CD4-positive, alpha-beta memory T cell (primary cell): ENCODE data around the gene GABBR1. TPM values are rescaled to one million over a fixed set of nuclear protein-coding genes. Genes with fewer than 3 reads are reported as not detected.

Experiments used
- CTCF ChIA-PET: fragments of 350-600 bp; sonication (Branson Sonifier 250); formaldehyde crosslinking; loops from one replicate; lab custom pipeline; 2021; ENCODE audit warnings: inconsistent platforms; ENCODE audit not compliant: partially characterized antibody; lab: Charles Lee
- POLR2A ChIA-PET: fragments of 350-600 bp; sonication (Branson Sonifier 250); formaldehyde crosslinking; loops from one replicate; lab custom pipeline; 2021; ENCODE audit not compliant: partially characterized antibody; lab: Charles Lee
- DNase-seq, 5 donors: peaks; one replicate each; pipeline versions ENCODE4 v3.0.0 to v3.0.0-alpha.2; 2020 to 2022; ENCODE audit warnings: mixed read lengths in 1 of 5
- H3K27ac ChIP-seq: one replicate; pipeline ENCODE4 v1.7.0; 2013; ENCODE audit warnings: low read depth, low read length
- H3K27me3 ChIP-seq: 2 replicates; pipeline ENCODE4 v1.7.0; 2013; ENCODE audit warnings: mild to moderate bottlenecking, low read length, moderate library complexity; ENCODE audit not compliant: insufficient read depth
- H3K36me3 ChIP-seq: 2 replicates; pipeline ENCODE4 v1.7.0; 2013; ENCODE audit warnings: mild to moderate bottlenecking, low read length, moderate library complexity; ENCODE audit not compliant: insufficient read depth
- H3K4me1 ChIP-seq: 2 replicates; pipeline ENCODE4 v1.7.0; 2013; ENCODE audit warnings: mild to moderate bottlenecking, low read length, moderate library complexity; ENCODE audit not compliant: insufficient read depth
- H3K4me3 ChIP-seq, 2 donors: one replicate each; pipeline ENCODE4 v1.7.0; 2013; ENCODE audit warnings: low read length in 2 of 2, mild to moderate bottlenecking in 1 of 2
- H3K9me3 ChIP-seq, 2 donors: one replicate each; pipeline ENCODE4 v1.7.0; 2013; ENCODE audit warnings: low read length in 2 of 2, control low read depth in 1 of 2; ENCODE audit not compliant: control insufficient read depth in 1 of 2
- H3K27ac Mint-ChIP-seq, 7 donors: one replicate each; pipeline ENCODE4 v1.8.0; 2020 to 2021; ENCODE audit warnings: mixed read lengths in 7 of 7, mild to moderate bottlenecking in 6 of 7, inconsistent platforms in 3 of 7, moderate library complexity in 3 of 7
- H3K27me3 Mint-ChIP-seq, 2 donors: one replicate each; pipeline ENCODE4 v1.8.0; 2020 to 2021; ENCODE audit warnings: mixed read lengths in 2 of 2
- H3K36me3 Mint-ChIP-seq, 2 donors: one replicate each; pipeline ENCODE4 v1.8.0; 2020 to 2021; ENCODE audit warnings: mixed read lengths in 2 of 2, inconsistent platforms in 1 of 2, mild to moderate bottlenecking in 1 of 2
- H3K4me1 Mint-ChIP-seq, 4 donors: one replicate each; pipeline ENCODE4 v1.8.0; 2020 to 2021; ENCODE audit warnings: mixed read lengths in 4 of 4, mild to moderate bottlenecking in 1 of 4
- H3K4me3 Mint-ChIP-seq, 8 donors: one replicate each; pipeline ENCODE4 v1.8.0; 2020 to 2021; ENCODE audit warnings: mixed read lengths in 8 of 8, mild to moderate bottlenecking in 7 of 8, moderate library complexity in 6 of 8, inconsistent platforms in 3 of 8
- H3K9me3 Mint-ChIP-seq, 8 donors: one replicate each; pipeline ENCODE4 v1.8.0; 2020 to 2021; ENCODE audit warnings: mixed read lengths in 8 of 8, mild to moderate bottlenecking in 5 of 8, inconsistent platforms in 3 of 8, moderate library complexity in 1 of 8
- intact Hi-C: fragments of 100-400 bp; cut with micrococcal nuclease; formaldehyde crosslinking; loops from one replicate; pipeline ENCODE4 v1.15.1; 2023
- polyA plus RNA-seq, 2 donors: library from polyadenylated mRNA; unstranded; fragments of 300-500 nt; fragmentation: Illumina TruSeq; gene quantifications; one replicate each; pipeline ENCODE4 v1.2.3, GENCODE V29; 2021
- total RNA-seq, 2 experiments: library from RNA; stranded (reverse); gene quantifications; one replicate each; pipeline ENCODE4 v1.2.3, GENCODE V29; 2021

The GABBR1 gene
- total and polyA plus RNA-seq, 4 experiments from 2014 or later, result 1.8 to 58.9 (median 30.2) TPM

DNA sequence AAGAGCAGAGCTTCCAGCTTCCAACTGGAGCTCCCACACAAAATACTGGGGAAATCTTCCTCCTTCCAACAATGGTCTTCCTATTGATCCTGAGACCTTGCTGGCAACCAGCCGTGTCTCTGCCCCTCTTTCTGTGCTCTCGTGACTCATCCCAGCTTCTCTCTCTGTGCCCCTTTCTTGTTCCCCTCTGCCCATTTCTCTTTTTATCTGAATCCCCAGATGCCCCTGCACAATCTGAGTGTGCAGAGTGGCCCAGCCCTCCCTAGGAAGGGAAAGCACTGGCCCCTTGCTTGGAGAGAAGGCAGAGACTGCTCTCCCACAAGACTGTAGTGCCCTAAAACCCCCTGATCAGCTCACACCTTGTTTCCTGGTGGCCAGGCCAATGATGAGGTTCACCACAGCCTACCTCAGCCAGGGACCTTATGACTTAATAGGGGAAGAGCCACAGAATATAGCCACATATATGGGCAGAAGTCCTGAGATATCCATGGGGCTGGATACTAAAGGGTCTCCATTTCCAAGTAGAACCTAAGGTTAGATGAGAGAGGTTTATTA, 122.2 kb downstream of the GABBR1 start:
- no peaks in the 10 kb centered on the region for H3K9me3 Mint-ChIP-seq
- peaks cover 1% of the 10 kb centered on the region for H3K4me1 ChIP-seq
- H3K27me3 Mint-ChIP-seq, result peaks cover 5 to 9% of the 10 kb centered on the region in 2 donors
- H3K4me3 ChIP-seq, result no peak overlapping the region
- H3K4me1 Mint-ChIP-seq, result peaks cover 3 to 8% (median 5%) of the 10 kb centered on the region in 4 donors
- H3K27ac Mint-ChIP-seq, result peak overlapping the region in 1 of 7 donors; percentile 49
- ChIA-PET POLR2A (no interaction called here), CTCF (no interaction called here)
- intact Hi-C loops, result no loop called here
- H3K4me3 Mint-ChIP-seq, result no peak overlapping the region
- no peaks in the 10 kb centered on the region for H3K36me3 ChIP-seq
- no peaks in the 10 kb centered on the region for H3K9me3 ChIP-seq
- H3K27ac ChIP-seq, result no peak overlapping the region
- DNase-seq, result no peak
- no peaks in the 10 kb centered on the region for H3K36me3 Mint-ChIP-seq
- H3K27me3 ChIP-seq, result no peaks in the 10 kb centered on the region

- no peaks in the 10 kb centered on the region for H3K36me3 Mint-ChIP-seq
- H3K27me3 Mint-ChIP-seq, result peaks cover 6 to 12% of the 10 kb centered on the region in 2 donors
- H3K27ac Mint-ChIP-seq, result no peak overlapping the region
- no peaks in the 10 kb centered on the region for H3K9me3 Mint-ChIP-seq
- no peaks in the 10 kb centered on the region for H3K36me3 ChIP-seq
- POLR2A ChIA-PET, result no interaction called here
- intact Hi-C loops, result no loop called here
- no peaks in the 10 kb centered on the region for H3K4me1 ChIP-seq
- CTCF ChIA-PET, result no interaction called here
- no peak overlapping the region for H3K4me3 ChIP-seq
- DNase-seq, result no peak
- H3K27ac ChIP-seq, result no peak overlapping the region
- H3K4me3 Mint-ChIP-seq, result no peak overlapping the region
- peaks cover 2 to 7% (median 3%) of the 10 kb centered on the region in 4 donors for H3K4me1 Mint-ChIP-seq
- no peaks in the 10 kb centered on the region for H3K9me3 ChIP-seq
- H3K27me3 ChIP-seq, result no peaks in the 10 kb centered on the region
Observed at GRCh38 chr6:29510202-29510601, 122.8 kb downstream of the GABBR1 start.

Other genes with a start within 250 kb of the GABBR1 start
- not detected for gene OR12D2, start 237.6 kb downstream of the GABBR1 start, total RNA-seq
- not detected for gene OR12D2, start 237.6 kb downstream of the GABBR1 start, polyA plus RNA-seq
- gene OR12D1, start 218.3 kb downstream of the GABBR1 start, total RNA-seq, result not detected
- not detected for gene OR12D1, start 218.3 kb downstream of the GABBR1 start, polyA plus RNA-seq
- gene OR10C1, start 193.9 kb downstream of the GABBR1 start, total RNA-seq, result not detected
- gene OR10C1, start 193.9 kb downstream of the GABBR1 start, polyA plus RNA-seq, result not detected
- gene OR11A1, start 176.1 kb downstream of the GABBR1 start, total RNA-seq, result not detected
- gene OR11A1, start 176.1 kb downstream of the GABBR1 start, polyA plus RNA-seq, result not detected
- gene OR2H1, start 176.0 kb downstream of the GABBR1 start, total RNA-seq, result not detected
- not detected for gene OR2H1, start 176.0 kb downstream of the GABBR1 start, polyA plus RNA-seq
- gene MAS1L, start 145.2 kb downstream of the GABBR1 start, total RNA-seq, result not detected
- not detected for gene MAS1L, start 145.2 kb downstream of the GABBR1 start, polyA plus RNA-seq
- gene UBD, start 73.5 kb downstream of the GABBR1 start, total RNA-seq, result not detected
- not detected for gene UBD, start 73.5 kb downstream of the GABBR1 start, polyA plus RNA-seq
- not detected for gene OR2H2, start 48.1 kb downstream of the GABBR1 start, total RNA-seq
- not detected for gene OR2H2, start 48.1 kb downstream of the GABBR1 start, polyA plus RNA-seq
- gene MOG, start 23.9 kb upstream of the GABBR1 start, total RNA-seq, result not detected
- gene MOG, start 23.9 kb upstream of the GABBR1 start, polyA plus RNA-seq, result not detected
- not detected for gene ZFP57, start 48.0 kb upstream of the GABBR1 start, total RNA-seq
- 1 to 10 TPM; 2.4 to 3.0 TPM for gene ZFP57, start 48.0 kb upstream of the GABBR1 start, polyA plus RNA-seq
- 100 to 1,000 TPM; 573 to 585 TPM for gene HLA-F, start 90.3 kb upstream of the GABBR1 start, total RNA-seq
- 100 to 1,000 TPM; 379 to 418 TPM for gene HLA-F, start 90.3 kb upstream of the GABBR1 start, polyA plus RNA-seq
- under 1 TPM; 0.28 to 0.52 TPM for gene HLA-G, start 194.6 kb upstream of the GABBR1 start, total RNA-seq
- gene HLA-G, start 194.6 kb upstream of the GABBR1 start, polyA plus RNA-seq, result 1 to 10 TPM; 2.1 to 4.9 TPM